A673 (cell line): Measurements from ENCODE around the gene GALNTL6. TPM values are rescaled to one million over a fixed set of nuclear protein-coding genes. Genes with fewer than 3 reads are reported as not detected.

Source experiments
- BruUV-seq: library from RNA; stranded (reverse); fragments of 400-500 nt; replicated peaks from 2 replicates; lab custom pipeline; 2021; lab: Mats Ljungman, UMichigan
- CTCF ChIA-PET: fragments of 300-600 bp; sonication (Branson Sonifier 250); formaldehyde crosslinking; loops from one replicate; lab custom pipeline; 2022; ENCODE audit warnings: antibody characterized with exemption; lab: Charles Lee
- POLR2A ChIA-PET: fragments of 300-600 bp; sonication (Branson Sonifier 250); formaldehyde crosslinking; loops from one replicate; lab custom pipeline; 2022; ENCODE audit warnings: antibody characterized with exemption; ENCODE audit not compliant: low non-redundant PET; lab: Charles Lee
- DNase-seq: peaks from one replicate; pipeline ENCODE4 v3.0.0-alpha.2; 2015; ENCODE audit warnings: low spot score
- H3K27ac ChIP-seq: fragments of 200-600 bp; sonication (generic); 2 replicates; pipeline ENCODE4 v1.5.1; 2016; ENCODE audit warnings: mixed run types, low read depth, mild to moderate bottlenecking, mixed read lengths, antibody characterized with exemption, low read length; ENCODE audit not compliant: poor library complexity, severe bottlenecking
- H3K27me3 ChIP-seq: fragments of 200-600 bp; sonication (generic); replicated peaks from 2 replicates; pipeline ENCODE4 v1.6.1; 2017; ENCODE audit warnings: mixed run types, low read depth, mild to moderate bottlenecking, mixed read lengths, antibody characterized with exemption, low read length; ENCODE audit not compliant: insufficient read depth, poor library complexity
- H3K36me3 ChIP-seq: fragments of 200-600 bp; sonication (generic); 2 replicates; pipeline ENCODE4 v1.6.1; 2016; ENCODE audit warnings: mixed run types, mild to moderate bottlenecking, mixed read lengths, antibody characterized with exemption, low read length; ENCODE audit not compliant: insufficient read depth, poor library complexity, severe bottlenecking
- H3K4me1 ChIP-seq: fragments of 200-600 bp; sonication (generic); 2 replicates; pipeline ENCODE4 v1.6.1; 2017; ENCODE audit warnings: mixed run types, mild to moderate bottlenecking, mixed read lengths, antibody characterized with exemption, low read length; ENCODE audit not compliant: insufficient read depth, poor library complexity, severe bottlenecking
- H3K4me3 ChIP-seq: fragments of 200-600 bp; sonication (generic); 2 replicates; pipeline ENCODE4 v1.5.1; 2016; ENCODE audit warnings: low read depth, mixed run types, mild to moderate bottlenecking, mixed read lengths, low read length; ENCODE audit not compliant: poor library complexity, severe bottlenecking
- H3K9me3 ChIP-seq: fragments of 200-600 bp; sonication (generic); 2 replicates; pipeline ENCODE4 v1.6.1; 2016; ENCODE audit warnings: mixed run types, low read depth, mild to moderate bottlenecking, mixed read lengths, antibody characterized with exemption, low read length; ENCODE audit not compliant: poor library complexity, severe bottlenecking
- EZH2 ChIP-seq: fragments of 200-600 bp; sonication (generic); IDR thresholded peaks from 2 replicates; pipeline ENCODE4 v1.6.1; 2017; ENCODE audit warnings: borderline replicate concordance, low read depth, mild to moderate bottlenecking, mixed read lengths, antibody characterized with exemption, low read length; ENCODE audit not compliant: poor library complexity, severe bottlenecking
- intact Hi-C: fragments of 100-400 bp; cut with micrococcal nuclease; formaldehyde crosslinking; loops from one replicate; pipeline ENCODE4 v1.10.0; 2022; ENCODE audit not compliant: unreplicated experiment
- total RNA-seq: library from RNA; stranded (reverse); gene quantifications from 2 replicates; pipeline ENCODE4 v1.2.3, GENCODE V29; 2021
- TF ChIP-seq, protein P1 (sequence below): fragments of 300-800, 200-600 bp; sonication (generic); conservative IDR thresholded peaks from 2 replicates; pipeline ENCODE4 v1.5.1; 2017; ENCODE audit warnings: low read depth, mild to moderate bottlenecking, antibody characterized with exemption, low read length, moderate library complexity, mixed read lengths

GALNTL6 gene
- total RNA-seq, 1 experiment from 2014 or later = 0.30 TPM

- POLR2A ChIA-PET = no interaction called here
- H3K27ac ChIP-seq = no peak overlapping the region
- H3K9me3 ChIP-seq = no peaks in the 10 kb centered on the region
- CTCF ChIA-PET = no interaction called here
- no TSS peak for BruUV-seq
- TF ChIP-seq, protein P1, sequence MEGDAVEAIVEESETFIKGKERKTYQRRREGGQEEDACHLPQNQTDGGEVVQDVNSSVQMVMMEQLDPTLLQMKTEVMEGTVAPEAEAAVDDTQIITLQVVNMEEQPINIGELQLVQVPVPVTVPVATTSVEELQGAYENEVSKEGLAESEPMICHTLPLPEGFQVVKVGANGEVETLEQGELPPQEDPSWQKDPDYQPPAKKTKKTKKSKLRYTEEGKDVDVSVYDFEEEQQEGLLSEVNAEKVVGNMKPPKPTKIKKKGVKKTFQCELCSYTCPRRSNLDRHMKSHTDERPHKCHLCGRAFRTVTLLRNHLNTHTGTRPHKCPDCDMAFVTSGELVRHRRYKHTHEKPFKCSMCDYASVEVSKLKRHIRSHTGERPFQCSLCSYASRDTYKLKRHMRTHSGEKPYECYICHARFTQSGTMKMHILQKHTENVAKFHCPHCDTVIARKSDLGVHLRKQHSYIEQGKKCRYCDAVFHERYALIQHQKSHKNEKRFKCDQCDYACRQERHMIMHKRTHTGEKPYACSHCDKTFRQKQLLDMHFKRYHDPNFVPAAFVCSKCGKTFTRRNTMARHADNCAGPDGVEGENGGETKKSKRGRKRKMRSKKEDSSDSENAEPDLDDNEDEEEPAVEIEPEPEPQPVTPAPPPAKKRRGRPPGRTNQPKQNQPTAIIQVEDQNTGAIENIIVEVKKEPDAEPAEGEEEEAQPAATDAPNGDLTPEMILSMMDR = no peak
- no peak for TF ChIP-seq EZH2
- H3K36me3 ChIP-seq = no peaks in the 10 kb centered on the region
- H3K27me3 ChIP-seq = no peaks in the 10 kb centered on the region
- peaks cover 17% of the 10 kb centered on the region for H3K4me1 ChIP-seq
- DNase-seq = no peak
- H3K4me3 ChIP-seq = no peak overlapping the region
- intact Hi-C loops = no loop called here
Observed at GRCh38 chr4:172995161-172995560, 1182.0 kb downstream of the GALNTL6 start.

- POLR2A ChIA-PET = no interaction called here
- Histone ChIP-seq H3K4me3 (no peak overlapping the region), H3K9me3 (no peaks in the 10 kb centered on the region), H3K27ac (no peak overlapping the region), H3K4me1 (peaks cover 17% of the 10 kb centered on the region), H3K36me3 (no peaks in the 10 kb centered on the region), H3K27me3 (no peaks in the 10 kb centered on the region)
- intact Hi-C loops = no loop called here
- TF ChIP-seq EZH2 = no peak
- TF ChIP-seq, protein P1 = no peak
- no peak for DNase-seq
- BruUV-seq = no TSS peak
- CTCF ChIA-PET = no interaction called here
Observed at GRCh38 chr4:172995704-172996103, 1182.5 kb downstream of the GALNTL6 start.

- DNase-seq = no peak
- no TSS peak for BruUV-seq
- intact Hi-C loops = no loop called here
- Histone ChIP-seq H3K27ac (no peak overlapping the region), H3K27me3 (no peaks in the 10 kb centered on the region), H3K4me1 (peaks cover 17% of the 10 kb centered on the region), H3K36me3 (no peaks in the 10 kb centered on the region), H3K9me3 (no peaks in the 10 kb centered on the region), H3K4me3 (no peak overlapping the region)
- no peak for TF ChIP-seq EZH2
- TF ChIP-seq, protein P1 = no peak
- POLR2A ChIA-PET = interaction anchor here (0.6 to 0.7 kb wide), 2 partner anchors 13 to 114 kb away, joined by 4 to 8 read pairs; no protein-coding TSS in a partner anchor
- CTCF ChIA-PET = interaction anchor here (0.5 kb wide), 1 partner anchor 105 kb away, joined by 3 read pairs; no protein-coding TSS in a partner anchor
Observed at GRCh38 chr4:172996571-172997216, 1183.5 kb downstream of the GALNTL6 start.
